H1 (cell line): ENCODE data around the gene UBE4B. TPM values are rescaled to one million over a fixed set of nuclear protein-coding genes. Genes with fewer than 3 reads are reported as not detected.

Experiments used
- CTCF ChIA-PET: fragments of 300-600 bp; sonication (Branson Sonifier 250); formaldehyde crosslinking; loops from one replicate; lab custom pipeline; 2021; ENCODE audit not compliant: partially characterized antibody; lab: Charles Lee
- POLR2A ChIA-PET: fragments of 300-600 bp; sonication (Branson Sonifier 250); formaldehyde crosslinking; loops from one replicate; lab custom pipeline; 2021; ENCODE audit warnings: inconsistent platforms; ENCODE audit not compliant: partially characterized antibody; lab: Charles Lee
- DNase-seq, 2 experiments: peaks; one replicate each; pipeline versions ENCODE4 v3.0.0 to v3.0.0-alpha.2; 2010 to 2022; ENCODE audit warnings: low spot score in 2 of 2, low read depth in 1 of 2, mixed read lengths in 1 of 2
- FAIRE-seq: peaks from 2 replicates; lab custom pipeline; 2011; peaks lifted over from hg19 to GRCh38; lab: Jason Lieb, UNC
- H2AFZ ChIP-seq: 2 replicates; pipeline ENCODE4 v1.8.1; 2012; ENCODE audit warnings: low read length, inconsistent platforms
- H2AK5ac ChIP-seq: 2 replicates; pipeline ENCODE4 v1.6.1; 2013; ENCODE audit warnings: low read depth, low read length
- H2BK120ac ChIP-seq: replicated peaks from 2 replicates; pipeline ENCODE3; 2013; ENCODE audit warnings: low read depth, low read length, inconsistent platforms
- H2BK12ac ChIP-seq: 2 replicates; pipeline ENCODE4 v1.6.1; 2013; ENCODE audit warnings: low read depth, low read length
- H2BK15ac ChIP-seq: 2 replicates; pipeline ENCODE4 v1.6.1; 2013; ENCODE audit warnings: low read length
- H2BK20ac ChIP-seq: 2 replicates; pipeline ENCODE4 v1.6.1; 2013; ENCODE audit warnings: low read length
- H2BK5ac ChIP-seq: 2 replicates; pipeline ENCODE4 v1.6.1; 2013; ENCODE audit warnings: low read depth, low read length
- H3K14ac ChIP-seq: 2 replicates; pipeline ENCODE4 v1.6.1; 2013; ENCODE audit warnings: inconsistent platforms; ENCODE audit not compliant: insufficient read length
- H3K18ac ChIP-seq: 2 replicates; pipeline ENCODE4 v1.6.1; 2013; ENCODE audit warnings: low read length; ENCODE audit errors: extremely low read depth
- H3K23ac ChIP-seq: 2 replicates; pipeline ENCODE4 v1.6.1; 2013; ENCODE audit warnings: inconsistent platforms; ENCODE audit not compliant: insufficient read length
- H3K23me2 ChIP-seq: 2 replicates; pipeline ENCODE4 v1.6.1; 2013; ENCODE audit warnings: low read depth, low read length
- H3K27ac ChIP-seq: 2 replicates; pipeline ENCODE4 v1.6.1; 2011; ENCODE audit warnings: low read depth, low read length, inconsistent platforms
- H3K27me3 ChIP-seq, 4 experiments: replicated peaks in 1 of 4; 1 replicate in 1 of 4; 2 replicates in 3 of 4; pipeline versions ENCODE4 v1.6.1 to v1.8.1; 2011 to 2013; ENCODE audit warnings: low read length in 3 of 4, mild to moderate bottlenecking in 3 of 4, inconsistent platforms in 2 of 4, mixed read lengths in 2 of 4, moderate library complexity in 1 of 4; ENCODE audit not compliant: control insufficient read depth in 3 of 4, insufficient read depth in 3 of 4; ENCODE audit errors: extremely low read depth in 1 of 4
- H3K36me3 ChIP-seq, 4 experiments: 2 replicates each; pipeline versions ENCODE4 v1.6.1 to v1.8.1; 2011 to 2013; ENCODE audit warnings: mild to moderate bottlenecking in 4 of 4, low read length in 3 of 4, moderate library complexity in 2 of 4, control low read depth in 1 of 4, inconsistent platforms in 1 of 4; ENCODE audit not compliant: insufficient read depth in 4 of 4, control insufficient read depth in 2 of 4
- H3K4ac ChIP-seq: replicated peaks from 2 replicates; pipeline ENCODE3; 2013; ENCODE audit warnings: low read length, low read depth, mixed read lengths, inconsistent platforms; ENCODE audit not compliant: insufficient read length
- H3K4me1 ChIP-seq, 4 experiments: replicated peaks in 1 of 4; 1 replicate in 1 of 4; 2 replicates in 3 of 4; pipeline versions ENCODE4 v1.6.1 to v1.8.1; 2011 to 2013; ENCODE audit warnings: low read length in 3 of 4, inconsistent platforms in 2 of 4, mixed read lengths in 1 of 4; ENCODE audit not compliant: insufficient read depth in 4 of 4, control insufficient read depth in 3 of 4
- H3K4me2 ChIP-seq, 2 experiments: 2 replicates each; pipeline versions ENCODE4 v1.6.1 to v1.8.1; 2011 to 2013; ENCODE audit warnings: low read depth in 2 of 2, low read length in 2 of 2, control low read depth in 1 of 2, inconsistent platforms in 1 of 2, mild to moderate bottlenecking in 1 of 2; ENCODE audit not compliant: insufficient read depth in 1 of 2
- H3K4me3 ChIP-seq, 4 experiments: fragments of 200-600, 300-600 bp in 1 of 4; sonication (generic), shearing (Covaris generic), sonication (Bioruptor Twin) in 1 of 4; 2 replicates each; pipeline versions ENCODE4 v1.5.1 to v1.8.1; 2011 to 2016; ENCODE audit warnings: low read length in 4 of 4, low read depth in 3 of 4, control low read depth in 2 of 4, inconsistent platforms in 2 of 4, mild to moderate bottlenecking in 2 of 4, mixed read lengths in 1 of 4, moderate library complexity in 1 of 4; ENCODE audit not compliant: insufficient read depth in 2 of 4; ENCODE audit errors: extremely low read depth in 1 of 4
- H3K56ac ChIP-seq: replicated peaks from 2 replicates; pipeline ENCODE3; 2013; ENCODE audit warnings: low read depth, mild to moderate bottlenecking, mixed read lengths, low read length, inconsistent platforms; ENCODE audit not compliant: insufficient read length
- H3K79me1 ChIP-seq: 2 replicates; pipeline ENCODE4 v1.6.1; 2013; ENCODE audit warnings: low read depth, low read length, control low read depth
- H3K79me2 ChIP-seq, 2 experiments: 2 replicates each; pipeline versions ENCODE4 v1.6.1 to v1.8.1; 2012 to 2013; ENCODE audit warnings: low read length in 2 of 2, mild to moderate bottlenecking in 2 of 2, inconsistent platforms in 1 of 2; ENCODE audit not compliant: insufficient read depth in 2 of 2, control insufficient read depth in 1 of 2
- H3K9ac ChIP-seq, 4 experiments: replicated peaks in 1 of 4; 1 replicate in 1 of 4; 2 replicates in 3 of 4; pipeline versions ENCODE4 v1.6.1 to v1.8.1; 2011 to 2013; ENCODE audit warnings: low read depth in 3 of 4, low read length in 3 of 4, control low read depth in 2 of 4, mild to moderate bottlenecking in 2 of 4, moderate library complexity in 2 of 4, inconsistent platforms in 1 of 4; ENCODE audit errors: extremely low read depth in 1 of 4
- H3K9me3 ChIP-seq, 2 experiments: 2 replicates each; pipeline versions ENCODE4 v1.6.1 to v1.8.1; 2012 to 2013; ENCODE audit warnings: mild to moderate bottlenecking in 2 of 2, moderate library complexity in 2 of 2, control low read depth in 1 of 2, inconsistent platforms in 1 of 2, low read depth in 1 of 2, low read length in 1 of 2, mixed read lengths in 1 of 2; ENCODE audit not compliant: insufficient read depth in 2 of 2
- H4K20me1 ChIP-seq, 2 experiments: replicated peaks in 1 of 2; 2 replicates each; pipeline versions ENCODE3 to v1.8.1; 2011 to 2013; ENCODE audit warnings: inconsistent platforms in 2 of 2, low read length in 2 of 2, mild to moderate bottlenecking in 1 of 2; ENCODE audit not compliant: insufficient read depth in 2 of 2, control insufficient read depth in 1 of 2
- H4K5ac ChIP-seq: 2 replicates; pipeline ENCODE4 v1.6.1; 2013; ENCODE audit warnings: low read length, low read depth, mixed read lengths, inconsistent platforms; ENCODE audit not compliant: insufficient read length
- H4K8ac ChIP-seq: 2 replicates; pipeline ENCODE4 v1.8.0; 2013; ENCODE audit warnings: mild to moderate bottlenecking, moderate library complexity, low read length, inconsistent platforms; ENCODE audit not compliant: insufficient read depth; ENCODE audit errors: extremely low read depth
- H4K91ac ChIP-seq: replicated peaks from 2 replicates; pipeline ENCODE3; 2013; ENCODE audit warnings: low read length, mixed read lengths, inconsistent platforms; ENCODE audit not compliant: insufficient read length
- CREB1 ChIP-seq: IDR thresholded peaks from 2 replicates; pipeline ENCODE4 v1.6.1; 2012; ENCODE audit warnings: inconsistent platforms
- EZH2 ChIP-seq: fragments of 200-600 bp; sonication (generic); IDR thresholded peaks from 2 replicates; pipeline ENCODE4 v1.7.1; 2012; ENCODE audit warnings: low read depth, mild to moderate bottlenecking, moderate library complexity, low read length, inconsistent platforms; ENCODE audit not compliant: severe bottlenecking
- KDM5A ChIP-seq: fragments of 200-600 bp; IDR thresholded peaks from 2 replicates; pipeline ENCODE4 v1.7.1; 2012; ENCODE audit warnings: mild to moderate bottlenecking, low read length, inconsistent platforms, mixed read lengths
- MAFK ChIP-seq: IDR thresholded peaks from 2 replicates; pipeline ENCODE4 v1.6.1; 2012; ENCODE audit warnings: low read depth, mild to moderate bottlenecking, improper control_type of control experiment, low read length
- PHF8 ChIP-seq: fragments of 200-600 bp; sonication (generic); conservative IDR thresholded peaks from 2 replicates; pipeline ENCODE4 v1.7.1; 2012; ENCODE audit warnings: low read depth, mild to moderate bottlenecking, inconsistent platforms, low read length, moderate library complexity
- SP4 ChIP-seq: IDR thresholded peaks from 2 replicates; pipeline ENCODE4 v1.6.1; 2012; ENCODE audit warnings: low read length, inconsistent platforms
- SRF ChIP-seq: IDR thresholded peaks from 2 replicates; pipeline ENCODE4 v1.6.1; 2011; ENCODE audit warnings: mild to moderate bottlenecking, low read depth, low read length, moderate library complexity
- WGBS, 2 experiments: shearing (Covaris generic) in 1 of 2; methylation state at CpG; one replicate each; pipeline versions ENCODE4 v1.1.6 to v1.1.7; 2013 to 2015; ENCODE audit warnings: low lambda C conversion rate in 2 of 2, mixed read lengths in 2 of 2, inconsistent platforms in 1 of 2, low coverage in 1 of 2, missing lambda C conversion rate in 1 of 2; ENCODE audit not compliant: insufficient replicate concordance in 2 of 2, insufficient coverage in 1 of 2, insufficient read length in 1 of 2; ENCODE audit errors: extremely low coverage in 1 of 2, missing lambda C conversion rate in 1 of 2; 5-methylcytosine and 5-hydroxymethylcytosine counted together
- polyA plus RNA-seq, 7 experiments: library from polyadenylated mRNA; depleted of rRNA in 3 of 7; stranded (reverse) in 5 of 7; unstranded in 2 of 7; fragments of >200 nt in 5 of 7; fragments of 200-250 nt in 2 of 7; gene quantifications; 1 replicate in 5 of 7; 2 replicates in 1 of 7; 4 replicates in 1 of 7; pipeline versions ENCODE4 v1.2.1 to v1.2.3, GENCODE V29; 2011 to 2013; ENCODE audit warnings: missing spikeins in 2 of 7, mixed read lengths in 2 of 7
- total RNA-seq: library from RNA; stranded (reverse); fragmentation: NEBNext Ultra II Directional; extraction: Animal tissue kit (Norgen Biotek cat#: 25700); gene quantifications from 2 replicates; pipeline ENCODE4 v1.2.1, GENCODE V29; 2021
- TF ChIP-seq, protein P1 (sequence below), 3 experiments: IDR thresholded peaks; 1 replicate in 2 of 3; 2 replicates in 1 of 3; pipeline versions ENCODE4 v1.5.1 to v1.6.1; 2011; ENCODE audit warnings: low read length in 3 of 3, mild to moderate bottlenecking in 3 of 3, inconsistent platforms in 2 of 3, low read depth in 1 of 3, moderate library complexity in 1 of 3; ENCODE audit not compliant: insufficient read depth in 1 of 3; ENCODE audit errors: control extremely low read depth in 1 of 3
- TF ChIP-seq, protein P2 (sequence below): IDR thresholded peaks from 2 replicates; pipeline ENCODE4 v1.6.1; 2011; ENCODE audit warnings: low read length, improper control_type of control experiment

The UBE4B gene
- total and polyA plus RNA-seq, 2 of the 8 experiments (the other 6 are each of a cell fraction or from before 2014, with no cell fraction given), result 24.5 to 90.1 TPM

DNA sequence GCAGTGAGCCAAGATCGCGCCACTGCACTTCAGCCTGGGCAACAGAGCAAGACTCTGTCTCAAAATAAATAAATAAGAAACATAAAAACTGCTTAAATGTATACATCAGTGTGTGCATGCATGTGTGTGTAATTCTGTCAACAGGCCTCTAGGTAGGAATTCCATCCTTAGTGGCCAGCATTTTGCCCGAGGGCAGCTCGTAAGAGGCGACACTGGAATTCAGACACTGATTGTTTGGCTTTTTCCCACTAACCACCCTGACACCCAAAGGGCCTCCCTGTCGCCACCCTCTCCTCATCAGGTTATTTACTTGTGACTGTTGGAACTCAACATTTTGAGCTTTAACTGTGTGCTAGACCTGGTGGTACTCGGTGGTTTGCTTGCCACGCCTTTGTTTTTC, 113.6 kb downstream of the UBE4B start:
- DNase-seq, result no peak
- H2AK5ac ChIP-seq, result no peak overlapping the region
- no peak for FAIRE-seq
- H3K56ac ChIP-seq, result no peak overlapping the region
- TF ChIP-seq SP4 (no peak), KDM5A (no peak), EZH2 (no peak), SRF (no peak), CREB1 (no peak), MAFK (no peak), PHF8 (no peak)
- TF ChIP-seq, protein P1, sequence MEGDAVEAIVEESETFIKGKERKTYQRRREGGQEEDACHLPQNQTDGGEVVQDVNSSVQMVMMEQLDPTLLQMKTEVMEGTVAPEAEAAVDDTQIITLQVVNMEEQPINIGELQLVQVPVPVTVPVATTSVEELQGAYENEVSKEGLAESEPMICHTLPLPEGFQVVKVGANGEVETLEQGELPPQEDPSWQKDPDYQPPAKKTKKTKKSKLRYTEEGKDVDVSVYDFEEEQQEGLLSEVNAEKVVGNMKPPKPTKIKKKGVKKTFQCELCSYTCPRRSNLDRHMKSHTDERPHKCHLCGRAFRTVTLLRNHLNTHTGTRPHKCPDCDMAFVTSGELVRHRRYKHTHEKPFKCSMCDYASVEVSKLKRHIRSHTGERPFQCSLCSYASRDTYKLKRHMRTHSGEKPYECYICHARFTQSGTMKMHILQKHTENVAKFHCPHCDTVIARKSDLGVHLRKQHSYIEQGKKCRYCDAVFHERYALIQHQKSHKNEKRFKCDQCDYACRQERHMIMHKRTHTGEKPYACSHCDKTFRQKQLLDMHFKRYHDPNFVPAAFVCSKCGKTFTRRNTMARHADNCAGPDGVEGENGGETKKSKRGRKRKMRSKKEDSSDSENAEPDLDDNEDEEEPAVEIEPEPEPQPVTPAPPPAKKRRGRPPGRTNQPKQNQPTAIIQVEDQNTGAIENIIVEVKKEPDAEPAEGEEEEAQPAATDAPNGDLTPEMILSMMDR (IDR thresholded peaks at IDR 0.05; ENCODE audit: control extremely low read depth in 1 of 3, insufficient read depth in 1 of 3, low read depth in 1 of 3, low read length in 3 of 3), result no peak
- TF ChIP-seq, protein P2, sequence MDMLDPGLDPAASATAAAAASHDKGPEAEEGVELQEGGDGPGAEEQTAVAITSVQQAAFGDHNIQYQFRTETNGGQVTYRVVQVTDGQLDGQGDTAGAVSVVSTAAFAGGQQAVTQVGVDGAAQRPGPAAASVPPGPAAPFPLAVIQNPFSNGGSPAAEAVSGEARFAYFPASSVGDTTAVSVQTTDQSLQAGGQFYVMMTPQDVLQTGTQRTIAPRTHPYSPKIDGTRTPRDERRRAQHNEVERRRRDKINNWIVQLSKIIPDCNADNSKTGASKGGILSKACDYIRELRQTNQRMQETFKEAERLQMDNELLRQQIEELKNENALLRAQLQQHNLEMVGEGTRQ, result no peak
- no peaks in the 10 kb centered on the region for H3K27me3 ChIP-seq
- H3K9me3 ChIP-seq, result no peaks in the 10 kb centered on the region
- H3K18ac ChIP-seq, result no peak overlapping the region
- ChIA-PET POLR2A (no interaction called here), CTCF (interaction anchor here (0.6 to 3.4 kb wide), 7 partner anchors 10 to 362 kb away, joined by 3 to 12 read pairs (median 4); partner anchors contain the start of gene KIF1B)
- H3K14ac ChIP-seq, result no peak overlapping the region
- no peak overlapping the region for H2BK12ac ChIP-seq
- no peak overlapping the region for H3K23ac ChIP-seq
- WGBS, 2 experiments, result 94% methylated on average over 8 of the region's 8 CpGs; no CpG with 5 or more reads in 1 of the 2 experiments
- H3K79me1 ChIP-seq, result no peaks in the 10 kb centered on the region
- no peak overlapping the region for H3K4me3 ChIP-seq
- no peak overlapping the region for H3K4ac ChIP-seq
- no peaks in the 10 kb centered on the region for H3K23me2 ChIP-seq
- H3K79me2 ChIP-seq, result no peaks in the 10 kb centered on the region
- H2BK20ac ChIP-seq, result no peak overlapping the region
- H3K4me1 ChIP-seq, result no peaks in the 10 kb centered on the region
- no peak overlapping the region for H2BK15ac ChIP-seq
- no peak overlapping the region for H2AFZ ChIP-seq
- H4K91ac ChIP-seq, result no peak overlapping the region
- H4K20me1 ChIP-seq, result no peaks in the 10 kb centered on the region
- H3K4me2 ChIP-seq, result no peak overlapping the region
- H2BK5ac ChIP-seq, result no peak overlapping the region
- H4K8ac ChIP-seq, result no peak overlapping the region
- H3K36me3 ChIP-seq, result peaks cover 2 to 11% (median 3%) of the 10 kb centered on the region in 4 experiments; a peak in 5 of 8 replicates
- no peak overlapping the region for H2BK120ac ChIP-seq
- no peak overlapping the region for H3K27ac ChIP-seq
- H3K9ac ChIP-seq, result no peak overlapping the region; a peak in 1 of 7 replicates
- no peak overlapping the region for H4K5ac ChIP-seq
